BLaER1 treated with 17β-estradiol and CSF1 and Interleukin-3, amounts not matched to agents 10 nM and 100 nM (cell line): Measurements from ENCODE around the gene AHRR.

ENCODE experiments used
- H3K27ac ChIP-seq, 11 experiments: shearing (Covaris generic); formaldehyde crosslinking; 2 replicates each; pipeline ENCODE4 v1.8.1; 2022
- H3K27me3 ChIP-seq, 11 experiments: shearing (Covaris generic); formaldehyde crosslinking; 2 replicates each; pipeline ENCODE4 v1.8.1; 2022
- H3K36me3 ChIP-seq, 11 experiments: shearing (Covaris generic); formaldehyde crosslinking; 2 replicates each; pipeline ENCODE4 v1.8.1; 2022
- H3K4me1 ChIP-seq, 10 experiments: shearing (Covaris generic); formaldehyde crosslinking; 2 replicates each; pipeline ENCODE4 v1.8.1; 2022
- H3K4me2 ChIP-seq, 11 experiments: shearing (Covaris generic); formaldehyde crosslinking; 2 replicates each; pipeline ENCODE4 v1.8.1; 2022
- H3K4me3 ChIP-seq, 10 experiments: shearing (Covaris generic); formaldehyde crosslinking; 2 replicates each; pipeline ENCODE4 v1.8.1; 2022
- H3K9ac ChIP-seq, 11 experiments: shearing (Covaris generic); formaldehyde crosslinking; 2 replicates each; pipeline ENCODE4 v1.8.1; 2022
- H3K9me3 ChIP-seq, 11 experiments: shearing (Covaris generic); formaldehyde crosslinking; replicated peaks in 1 of 11; 2 replicates each; pipeline ENCODE4 v1.8.1; 2022
- H4K20me1 ChIP-seq, 11 experiments: shearing (Covaris generic); formaldehyde crosslinking; 2 replicates each; pipeline ENCODE4 v1.8.1; 2022
- Cebpa-rat ChIP-seq, 11 experiments: shearing (Covaris generic); IDR thresholded peaks; 2 replicates each; pipeline ENCODE4 v1.8.1; 2022

AHRR gene

DNA sequence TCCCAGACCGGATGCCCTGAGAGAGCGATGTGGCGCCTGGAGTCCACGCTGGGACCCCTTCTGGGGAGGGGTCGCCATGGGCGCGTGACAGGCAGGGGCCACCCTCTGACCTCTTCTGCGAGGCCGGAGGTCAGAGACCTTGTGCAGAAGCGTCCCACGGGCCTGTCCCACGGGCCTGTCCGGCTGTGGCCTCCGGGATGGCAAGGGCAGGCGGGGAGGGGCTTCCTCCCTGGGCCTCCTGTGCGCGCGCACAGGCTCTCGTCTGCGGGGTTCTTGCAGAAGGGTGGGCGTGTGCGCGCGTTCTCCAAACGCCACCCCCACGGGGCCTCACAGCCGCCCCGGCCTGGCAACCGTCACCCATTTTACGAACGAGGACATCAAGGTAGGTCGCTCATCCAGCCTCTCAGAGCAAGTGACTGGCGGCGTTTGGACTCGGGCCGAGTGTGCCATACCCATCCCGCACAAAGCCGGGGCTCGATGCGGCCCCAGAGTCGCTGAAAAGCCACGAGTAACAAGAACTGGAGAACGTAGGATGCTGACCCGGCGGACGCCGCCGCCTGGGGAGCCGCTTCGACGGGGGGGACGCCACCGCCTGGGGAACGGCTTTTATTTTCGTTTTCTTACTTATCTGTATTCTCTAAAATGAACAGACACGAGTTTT lies 897 bp downstream of the AHRR start:
- Histone ChIP-seq H3K4me2 (peak overlapping the region; percentile 78 to 100 (median 91); a peak in 13 of 22 replicates), H3K4me1 (peaks cover 28 to 48% (median 38%) of the 10 kb centered on the region in 10 experiments), H3K36me3 (no peaks in the 10 kb centered on the region), H3K9me3 (peaks cover 0 to 5% (median 0%) of the 10 kb centered on the region in 11 experiments; a peak in 2 of 22 replicates), H3K27ac (0 out of 22 replicates have a peak overlapping the region, but pooled peaks of 1 of the 11 experiments have one; percentile 20), H3K27me3 (peaks cover 60 to 73% (median 66%) of the 10 kb centered on the region in 11 experiments), H3K9ac (peak overlapping the region in 3 of 11 experiments; percentile 60 to 72 (median 72); a peak in 5 of 22 replicates), H3K4me3 (peak overlapping the region in 4 of 10 experiments; percentile 60 to 69 (median 64); a peak in 7 of 20 replicates), H4K20me1 (peaks cover under 1 to 58% (median 49%) of the 10 kb centered on the region in 11 experiments; a peak in 21 of 22 replicates)
- TF ChIP-seq Cebpa-rat (IDR thresholded peaks at IDR 0.05): no peak

DNA sequence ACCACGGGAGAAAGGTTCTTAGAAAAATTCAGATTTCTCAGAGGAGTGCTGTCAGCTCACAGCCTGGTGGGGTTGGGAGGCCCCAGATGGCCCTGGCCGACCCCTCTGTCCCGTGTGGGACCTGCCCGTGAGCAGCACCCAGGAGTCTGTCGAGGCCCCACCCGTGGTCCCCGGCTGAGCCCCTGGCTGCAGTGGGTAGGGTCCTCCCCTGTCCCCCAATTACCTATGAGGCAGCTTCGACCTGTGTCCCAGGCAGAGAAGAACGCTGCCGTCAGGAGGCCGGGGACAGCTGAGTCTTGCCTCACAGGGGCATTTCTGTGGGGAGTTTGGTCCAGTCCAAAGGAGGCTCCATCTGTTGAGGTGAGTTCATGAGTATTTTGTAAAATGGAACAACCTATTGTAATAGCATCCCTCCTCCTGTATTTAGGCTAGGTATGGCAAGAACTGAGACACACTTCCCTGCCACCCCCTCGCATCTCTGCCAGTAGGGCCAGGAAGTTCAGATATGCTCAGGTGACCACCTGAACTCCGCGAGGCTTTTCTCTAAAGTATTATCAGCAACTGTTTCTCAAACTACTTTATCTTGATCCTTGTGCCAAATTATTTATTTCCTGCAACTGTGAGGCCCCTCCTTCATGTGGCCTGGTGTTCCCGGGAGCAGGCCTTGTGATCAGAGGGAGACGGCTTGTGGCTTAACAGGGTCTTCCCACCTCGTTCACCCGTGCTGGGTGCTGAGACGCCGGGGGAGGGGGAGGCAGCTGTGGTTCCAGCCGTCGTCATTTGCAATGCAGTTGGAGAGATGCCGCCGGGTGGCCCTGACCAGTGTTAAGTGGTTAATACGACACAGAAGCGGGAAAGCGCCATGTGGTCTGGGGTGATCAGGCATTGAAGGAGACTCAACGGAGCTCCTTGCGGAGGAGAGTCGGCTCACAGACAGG lies 1.7 kb downstream of the AHRR start:
- H3K9me3 ChIP-seq: peaks cover 0 to 5% (median 0%) of the 10 kb centered on the region in 11 experiments; a peak in 2 of 22 replicates
- H3K36me3 ChIP-seq: no peaks in the 10 kb centered on the region
- no peak overlapping the region; a peak in 1 of 22 replicates for H3K9ac ChIP-seq
- H3K27ac ChIP-seq: no peak overlapping the region
- H3K4me3 ChIP-seq: peak overlapping the region in 3 of 10 experiments; percentile 60 to 64 (median 63); a peak in 3 of 20 replicates
- peaks cover 60 to 73% (median 66%) of the 10 kb centered on the region in 11 experiments for H3K27me3 ChIP-seq
- TF ChIP-seq Cebpa-rat (IDR thresholded peaks at IDR 0.05): no peak
- peaks cover 26 to 46% (median 36%) of the 10 kb centered on the region in 10 experiments for H3K4me1 ChIP-seq
- H3K4me2 ChIP-seq: peak overlapping the region in 6 of 11 experiments; percentile 1 to 100 (median 56); a peak in 7 of 22 replicates
- peaks cover 0 to 56% (median 47%) of the 10 kb centered on the region in 11 experiments; a peak in 20 of 22 replicates for H4K20me1 ChIP-seq

DNA sequence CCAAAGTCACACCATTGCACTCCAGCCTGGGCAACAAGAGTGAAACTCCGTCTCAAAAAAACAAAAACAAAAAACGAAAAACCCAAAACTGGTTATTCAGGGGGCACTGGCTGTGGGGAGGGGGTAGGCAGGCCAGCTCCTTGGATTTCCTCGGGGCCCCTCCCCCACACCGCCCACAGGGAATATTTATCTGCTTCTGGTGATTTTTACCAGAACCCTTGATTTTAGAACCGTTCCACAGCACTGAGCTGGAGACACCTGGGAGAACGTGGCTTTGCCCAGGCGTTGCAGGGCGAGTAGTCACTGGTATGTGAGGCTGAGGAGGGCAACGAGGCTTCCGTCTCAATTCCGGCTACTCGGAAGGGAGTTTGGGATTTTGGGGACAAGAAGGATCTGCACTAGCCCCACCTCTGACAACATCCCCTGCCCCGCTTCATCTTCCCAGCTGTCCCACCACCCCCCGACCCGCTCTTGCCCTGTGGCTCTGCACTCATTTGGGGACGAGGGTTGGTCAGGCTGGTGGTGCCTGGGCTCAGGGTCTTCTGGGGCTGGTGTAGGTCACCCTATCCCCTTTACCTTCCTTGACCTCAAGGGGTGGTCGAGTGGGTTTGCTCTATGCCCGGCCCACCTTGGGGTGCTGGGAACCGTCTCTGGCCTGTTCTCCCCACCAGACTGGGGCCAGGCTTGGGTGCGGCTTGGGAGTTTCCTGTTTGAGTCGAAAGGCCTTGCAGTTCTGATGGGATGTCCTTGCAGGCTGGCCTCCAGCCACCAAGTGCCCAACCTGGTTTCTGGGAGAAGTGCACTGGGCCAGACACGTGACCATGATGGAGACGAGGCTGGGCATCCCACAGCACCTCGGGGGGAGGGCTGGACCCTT lies 3.5 kb downstream of the AHRR start:
- 0 out of 22 replicates have a peak overlapping the region, but pooled peaks of 2 of the 11 experiments have one; percentile 7 to 13 for H3K4me2 ChIP-seq
- peaks cover 42 to 55% (median 49%) of the 10 kb centered on the region in 11 experiments for H3K27me3 ChIP-seq
- peaks cover 0 to 5% (median 0%) of the 10 kb centered on the region in 11 experiments; a peak in 2 of 22 replicates for H3K9me3 ChIP-seq
- no peaks in the 10 kb centered on the region for H3K36me3 ChIP-seq
- H3K4me3 ChIP-seq: no peak overlapping the region
- TF ChIP-seq Cebpa-rat (IDR thresholded peaks at IDR 0.05): no peak
- H3K27ac ChIP-seq: no peak overlapping the region
- peaks cover 14 to 30% (median 22%) of the 10 kb centered on the region in 10 experiments; a peak in 19 of 20 replicates for H3K4me1 ChIP-seq
- H4K20me1 ChIP-seq: peaks cover 0 to 39% (median 30%) of the 10 kb centered on the region in 11 experiments; a peak in 19 of 22 replicates
- H3K9ac ChIP-seq: no peak overlapping the region

DNA sequence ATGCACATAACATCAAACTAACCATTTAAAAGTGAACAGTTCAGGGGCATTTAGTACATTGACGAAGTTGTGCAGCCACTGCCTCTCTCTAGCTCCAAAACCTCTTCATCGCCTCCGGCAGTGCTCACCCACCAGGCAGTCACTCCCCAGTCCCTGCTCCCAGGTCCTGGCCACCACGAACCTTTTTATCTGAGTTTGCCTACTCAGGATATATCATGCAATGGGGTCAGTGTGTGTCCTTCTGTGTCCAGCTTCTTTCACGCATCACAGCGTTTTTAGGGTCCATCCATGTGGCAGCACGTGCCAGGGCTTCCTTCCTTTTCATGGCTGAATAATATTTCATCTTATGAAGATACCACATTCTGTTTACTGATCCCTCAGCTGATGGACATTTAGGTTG lies 4.6 kb downstream of the AHRR start:
- Histone ChIP-seq H3K36me3 (no peaks in the 10 kb centered on the region), H3K4me1 (peaks cover 6 to 21% (median 14%) of the 10 kb centered on the region in 10 experiments; a peak in 19 of 20 replicates), H3K4me3 (no peak overlapping the region), H3K9me3 (peaks cover 0 to 5% (median 0%) of the 10 kb centered on the region in 11 experiments; a peak in 2 of 22 replicates), H3K27ac (no peak overlapping the region), H3K4me2 (no peak overlapping the region), H4K20me1 (peaks cover 0 to 28% (median 22%) of the 10 kb centered on the region in 11 experiments; a peak in 18 of 22 replicates), H3K27me3 (peaks cover 31 to 44% (median 38%) of the 10 kb centered on the region in 11 experiments), H3K9ac (no peak overlapping the region)
- no peak for TF ChIP-seq Cebpa-rat (IDR thresholded peaks at IDR 0.05)

DNA sequence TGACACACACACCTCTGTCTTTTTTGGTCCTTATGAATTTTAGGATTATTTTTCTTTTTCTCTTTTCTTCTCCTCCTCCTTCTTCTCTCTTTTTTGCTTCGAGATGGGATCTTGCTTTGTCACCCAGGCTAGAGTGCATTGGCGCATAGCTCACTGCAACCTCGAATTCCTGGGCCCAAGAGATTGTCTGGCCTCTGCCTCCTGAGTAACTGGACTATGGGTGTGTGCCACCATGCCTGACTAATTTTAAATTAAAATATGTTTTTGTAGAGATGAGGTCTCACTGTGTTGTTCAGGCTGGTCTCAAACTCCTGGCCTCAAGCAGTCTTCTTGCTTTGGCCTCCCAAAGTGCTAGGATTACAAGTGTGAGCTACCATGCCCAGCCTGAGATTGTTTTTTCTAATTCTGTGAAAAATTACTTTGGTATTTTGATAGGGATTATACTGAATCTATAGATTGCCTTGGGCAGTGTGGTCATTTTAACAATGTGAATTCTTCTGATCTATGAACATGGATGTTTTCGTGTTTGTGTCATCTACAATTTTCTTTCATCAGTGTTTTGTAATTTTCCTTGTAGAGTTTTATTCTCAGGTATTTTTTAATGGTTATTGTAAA lies 7.7 kb downstream of the AHRR start:
- no peaks in the 10 kb centered on the region for H3K36me3 ChIP-seq
- H4K20me1 ChIP-seq: peaks cover 0 to 6% (median 0%) of the 10 kb centered on the region in 11 experiments; a peak in 1 of 22 replicates
- H3K27me3 ChIP-seq: peaks cover 0 to 12% (median 7%) of the 10 kb centered on the region in 11 experiments; a peak in 16 of 22 replicates
- no peak overlapping the region for H3K4me3 ChIP-seq
- no peak for TF ChIP-seq Cebpa-rat (IDR thresholded peaks at IDR 0.05)
- no peak overlapping the region for H3K27ac ChIP-seq
- H3K9ac ChIP-seq: no peak overlapping the region
- no peak overlapping the region for H3K4me2 ChIP-seq
- H3K9me3 ChIP-seq: peaks cover 0 to 5% (median 0%) of the 10 kb centered on the region in 11 experiments; a peak in 1 of 22 replicates
- no peaks in the 10 kb centered on the region for H3K4me1 ChIP-seq

DNA sequence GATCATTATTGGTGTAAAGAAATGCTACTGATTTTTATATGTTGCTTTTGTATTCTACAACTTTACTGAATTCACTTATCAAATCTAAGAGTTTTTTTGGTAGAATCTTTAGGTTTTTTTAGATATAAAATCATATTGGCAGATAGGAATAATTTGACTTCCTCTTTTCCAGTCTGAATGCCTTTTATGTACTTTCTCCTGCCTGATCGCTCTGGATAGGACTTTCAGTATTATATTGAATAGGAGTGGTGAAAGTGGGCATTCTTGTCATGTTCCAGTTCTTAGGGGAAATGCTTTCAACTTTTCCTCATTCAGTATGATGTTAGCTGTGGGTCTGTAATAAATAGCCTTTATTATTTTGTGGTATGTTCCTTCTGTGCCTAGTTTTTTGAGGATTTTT lies 8.3 kb downstream of the AHRR start:
- TF ChIP-seq Cebpa-rat (IDR thresholded peaks at IDR 0.05): no peak
- Histone ChIP-seq H3K4me3 (no peak overlapping the region), H3K27me3 (peaks cover 0 to 10% (median 2%) of the 10 kb centered on the region in 11 experiments; a peak in 10 of 22 replicates), H3K27ac (no peak overlapping the region), H4K20me1 (peaks cover 0 to 6% (median 0%) of the 10 kb centered on the region in 11 experiments; a peak in 4 of 22 replicates), H3K9ac (no peak overlapping the region), H3K9me3 (peaks cover 0 to 5% (median 0%) of the 10 kb centered on the region in 11 experiments; a peak in 1 of 22 replicates), H3K36me3 (no peaks in the 10 kb centered on the region), H3K4me2 (no peak overlapping the region), H3K4me1 (peaks cover 0 to 3% (median under 1%) of the 10 kb centered on the region in 10 experiments; a peak in 9 of 20 replicates)

DNA sequence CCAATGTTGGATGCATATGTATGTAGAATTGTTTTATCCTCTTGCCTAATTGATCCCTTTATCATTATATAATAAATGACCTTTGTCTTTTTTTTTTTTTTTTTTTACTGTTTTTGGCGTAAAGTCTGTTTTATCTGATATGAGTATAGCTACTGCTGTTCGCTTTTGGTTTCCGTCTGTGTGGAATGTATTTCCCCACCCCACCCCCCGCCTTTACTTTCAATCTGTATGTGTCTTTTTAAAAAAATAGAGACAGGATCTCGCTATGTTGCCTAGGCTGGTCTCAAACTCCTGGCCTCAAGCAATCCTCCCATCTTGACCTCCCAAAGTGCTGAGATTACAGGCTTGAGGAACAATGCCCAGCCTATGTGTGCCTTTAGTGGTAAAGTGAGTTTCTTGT lies 11.3 kb downstream of the AHRR start:
- H3K27me3 ChIP-seq: 0 out of 22 replicates have a peak, but pooled peaks cover 0 to 6% (median 0%) of the 10 kb centered on the region in 11 experiments
- H3K4me1 ChIP-seq: peaks cover 0 to 16% (median 12%) of the 10 kb centered on the region in 10 experiments; a peak in 13 of 20 replicates
- no peak overlapping the region for H3K9ac ChIP-seq
- no peak overlapping the region for H3K4me3 ChIP-seq
- no peaks in the 10 kb centered on the region for H3K36me3 ChIP-seq
- H3K27ac ChIP-seq: no peak overlapping the region
- TF ChIP-seq Cebpa-rat (IDR thresholded peaks at IDR 0.05): no peak
- H3K4me2 ChIP-seq: no peak overlapping the region
- H3K9me3 ChIP-seq: no peaks in the 10 kb centered on the region
- H4K20me1 ChIP-seq: peaks cover 0 to 19% (median 4%) of the 10 kb centered on the region in 11 experiments; a peak in 6 of 22 replicates
